ENCODE results near the gene TEF.

DNA sequence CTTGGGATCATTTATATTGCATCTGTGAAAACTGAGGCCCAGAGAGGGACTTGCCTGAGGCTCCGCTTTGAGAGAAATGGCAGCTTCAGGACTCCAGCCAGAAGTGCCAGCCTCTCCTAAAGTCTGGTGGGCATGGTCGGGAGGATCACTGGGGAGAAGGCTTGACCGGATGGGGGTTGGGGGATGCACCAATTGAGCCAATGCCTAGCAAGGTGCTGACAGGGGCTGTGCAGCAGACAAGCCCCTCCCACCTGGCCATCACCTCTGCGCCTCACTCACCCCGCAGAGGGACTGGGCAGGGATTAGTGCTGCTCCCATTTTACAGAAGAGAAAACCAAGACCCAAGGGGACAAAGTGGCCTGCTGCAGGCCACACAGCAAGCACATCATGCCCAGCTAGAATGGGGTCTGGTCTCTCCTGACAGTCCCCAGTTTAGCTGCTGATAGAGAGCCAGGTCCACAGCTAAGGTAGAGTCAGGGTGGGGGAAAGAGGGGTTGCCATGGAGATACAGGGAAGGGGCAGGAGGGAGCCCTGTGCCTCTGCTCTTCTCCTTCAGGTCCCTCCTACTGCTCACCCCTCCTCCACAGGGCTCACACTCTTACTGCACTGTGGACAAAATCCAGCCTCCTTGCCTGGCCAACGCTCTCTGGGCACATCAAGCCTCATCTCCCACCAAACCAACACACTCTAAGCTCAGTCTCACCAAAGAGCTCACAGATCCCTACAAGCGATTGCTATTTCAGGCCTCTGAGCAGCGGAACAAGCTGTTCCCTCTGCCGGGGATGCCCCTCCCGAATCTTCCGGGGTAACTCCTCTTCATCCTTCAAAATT lies 29.5 kb downstream of the TEF start:
- TF ChIP-seq POLR2A (IDR thresholded peaks at IDR 0.05) (peak; percentile 49 to 59), EP300 (IDR thresholded peaks at IDR 0.05) (peak; percentile 91)
